ENCODE results near the gene PSG1.
A peak's percentile ranks its signal among the peaks of the same experiment; 100 is the strongest.
"Not testable (repeated sequence)": the region's sequence is repeated elsewhere in the genome, so short reads cannot be mapped to it uniquely, and the experiment has no call there.

The PSG1 gene

GRCh38 chr19:42880621-42881020, 1.1 kb upstream of the PSG1 start:
- not testable (repeated sequence) for DNase-seq

GRCh38 chr19:42876596-42876995, 2.9 kb downstream of the PSG1 start:
- not testable (repeated sequence) for DNase-seq

GRCh38 chr19:42875881-42876280, 3.6 kb downstream of the PSG1 start:
- not testable (repeated sequence) for DNase-seq

GRCh38 chr19:42874901-42875813, 4.4 kb downstream of the PSG1 start:
- DNase-seq = not testable (repeated sequence)

GRCh38 chr19:42874136-42874535, 5.4 kb downstream of the PSG1 start:
- not testable (repeated sequence) for DNase-seq

GRCh38 chr19:42872608-42873007, 6.9 kb downstream of the PSG1 start:
- DNase-seq = no peak

- no peak for DNase-seq
Observed at GRCh38 chr19:42857544-42857867, 22.0 kb downstream of the PSG1 start.

GRCh38 chr19:42856866-42857543, 22.5 kb downstream of the PSG1 start:
- not testable (repeated sequence) for DNase-seq

GRCh38 chr19:42854745-42855144, 24.8 kb downstream of the PSG1 start:
- not testable (repeated sequence) for DNase-seq

- not testable (repeated sequence) for DNase-seq
Observed at GRCh38 chr19:42853231-42853630, 26.3 kb downstream of the PSG1 start.

GRCh38 chr19:42852821-42853220, 26.7 kb downstream of the PSG1 start:
- DNase-seq = not testable (repeated sequence)

- DNase-seq = not testable (repeated sequence)
Observed at GRCh38 chr19:42851718-42852280, 27.7 kb downstream of the PSG1 start.

GRCh38 chr19:42850981-42851717, 28.4 kb downstream of the PSG1 start:
- DNase-seq = no peak

GRCh38 chr19:42846597-42846996, 32.9 kb downstream of the PSG1 start:
- DNase-seq = no peak

GRCh38 chr19:42843631-42844030, 35.9 kb downstream of the PSG1 start:
- DNase-seq = not testable (repeated sequence)

- DNase-seq = not testable (repeated sequence)
Observed at GRCh38 chr19:42832746-42833442, 46.6 kb downstream of the PSG1 start.

- not testable (repeated sequence) for DNase-seq
Observed at GRCh38 chr19:42832023-42832680, 47.4 kb downstream of the PSG1 start.

GRCh38 chr19:42831221-42832019, 48.1 kb downstream of the PSG1 start:
- DNase-seq = no peak

GRCh38 chr19:42821306-42821977, 58.1 kb downstream of the PSG1 start:
- peak; percentile 72 for DNase-seq

GRCh38 chr19:42819960-42820650, 59.4 kb downstream of the PSG1 start:
- not testable (repeated sequence) for DNase-seq

All from COR-L47 (cell line).